SIG-M5 (cell line): Measurements from ENCODE around the gene PRTN3.
"Not testable (repeated sequence)": the region's sequence is repeated elsewhere in the genome, so short reads cannot be mapped to it uniquely, and the experiment has no call there.

Experiments used
- DNase-seq: peaks from one replicate; lab custom pipeline; 2025; lab: John Stamatoyannopoulos, UW

The PRTN3 gene

DNA sequence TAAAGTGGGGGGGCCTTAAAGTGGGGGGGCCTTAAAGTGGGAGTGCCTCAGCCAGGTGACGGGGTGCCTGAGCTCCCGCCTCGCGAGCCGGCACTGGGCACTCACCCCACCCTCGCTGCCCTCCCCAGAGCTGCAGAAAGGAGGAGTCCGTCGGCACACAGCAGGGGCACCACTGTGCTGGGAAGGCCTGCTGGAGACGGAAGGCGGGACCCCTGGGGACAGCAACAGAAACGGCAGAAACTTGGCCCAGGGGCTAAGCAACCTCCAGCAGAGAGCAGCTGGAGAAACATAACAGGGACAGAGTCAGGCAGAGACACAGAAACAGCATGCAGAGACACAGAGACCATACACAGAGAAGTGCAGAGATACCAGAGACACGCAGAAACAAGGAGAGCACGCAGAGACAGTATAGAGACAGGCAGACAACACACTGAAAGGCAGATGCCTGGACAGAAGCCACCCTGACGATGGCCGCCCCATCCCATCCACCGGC is 26.5 kb downstream of the PRTN3 start:
- DNase-seq, result no peak

DNA sequence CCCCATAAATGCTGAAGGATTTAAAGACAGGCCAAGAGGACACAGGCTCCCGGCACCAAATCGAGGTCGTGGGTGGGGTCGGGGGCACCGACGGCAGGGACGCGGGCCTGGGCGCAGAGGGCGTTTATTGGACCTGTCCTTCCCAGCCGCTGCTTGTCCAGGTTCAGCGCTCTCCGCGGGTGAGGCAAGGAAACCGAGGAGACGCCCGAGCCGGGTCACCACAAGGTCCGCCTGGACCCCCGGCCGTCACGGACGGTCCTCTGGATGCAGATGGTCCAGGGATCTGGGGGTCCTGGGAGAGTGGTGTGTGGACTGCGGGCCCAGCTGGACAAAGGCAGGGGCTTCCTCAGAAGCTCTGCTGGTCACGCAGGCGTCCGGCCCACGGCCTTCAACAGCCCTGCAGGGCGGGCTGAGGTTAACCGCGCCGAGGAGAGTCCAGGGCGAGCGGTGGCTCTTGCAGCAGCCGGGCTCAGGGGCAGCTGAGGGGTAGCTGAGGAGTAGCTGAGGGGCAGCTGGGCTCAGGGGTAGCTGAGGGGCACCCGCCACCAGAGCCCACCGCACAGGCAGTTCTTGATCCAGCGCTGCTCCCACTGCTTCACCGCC is 27.2 kb downstream of the PRTN3 start:
- DNase-seq, result no peak

DNA sequence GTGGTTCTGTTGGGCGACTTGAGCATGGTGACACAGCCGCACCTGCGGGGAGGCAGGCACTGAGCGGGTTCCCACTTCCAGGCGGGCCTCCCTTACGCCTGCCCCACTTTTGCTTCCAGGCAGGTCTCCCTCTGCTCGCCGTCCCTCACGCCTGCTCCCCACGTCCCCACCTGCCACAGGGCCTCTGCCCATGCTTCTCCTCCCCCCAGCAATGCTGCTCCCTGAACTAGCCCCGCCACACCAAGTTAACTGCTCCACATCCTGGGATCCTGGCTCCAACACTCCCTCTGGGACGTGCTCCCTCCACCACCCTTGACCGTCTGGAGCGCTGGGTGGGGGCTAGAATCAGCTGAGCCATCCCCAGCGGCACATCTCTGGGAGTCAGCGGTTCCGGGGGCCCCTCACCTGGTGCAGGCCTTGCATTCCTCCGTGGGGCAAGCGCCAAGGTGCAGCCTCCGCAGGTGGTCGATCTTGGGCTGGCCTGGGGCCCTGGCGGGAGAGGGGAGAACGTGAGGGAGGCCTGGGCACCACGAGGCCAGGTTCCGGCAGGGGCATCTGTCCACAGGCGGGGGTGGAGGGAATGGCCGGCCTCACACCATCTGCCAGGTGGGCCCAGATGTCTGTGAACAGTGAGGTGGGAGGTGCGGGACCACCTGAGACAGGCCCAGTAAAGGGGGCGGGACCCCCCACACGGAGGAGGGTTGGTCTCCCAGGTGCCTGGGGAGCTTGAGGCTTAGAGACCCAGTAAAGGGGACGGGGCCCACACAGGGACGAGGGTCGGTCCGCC is 27.9 kb downstream of the PRTN3 start:
- DNase-seq, result no peak

DNA sequence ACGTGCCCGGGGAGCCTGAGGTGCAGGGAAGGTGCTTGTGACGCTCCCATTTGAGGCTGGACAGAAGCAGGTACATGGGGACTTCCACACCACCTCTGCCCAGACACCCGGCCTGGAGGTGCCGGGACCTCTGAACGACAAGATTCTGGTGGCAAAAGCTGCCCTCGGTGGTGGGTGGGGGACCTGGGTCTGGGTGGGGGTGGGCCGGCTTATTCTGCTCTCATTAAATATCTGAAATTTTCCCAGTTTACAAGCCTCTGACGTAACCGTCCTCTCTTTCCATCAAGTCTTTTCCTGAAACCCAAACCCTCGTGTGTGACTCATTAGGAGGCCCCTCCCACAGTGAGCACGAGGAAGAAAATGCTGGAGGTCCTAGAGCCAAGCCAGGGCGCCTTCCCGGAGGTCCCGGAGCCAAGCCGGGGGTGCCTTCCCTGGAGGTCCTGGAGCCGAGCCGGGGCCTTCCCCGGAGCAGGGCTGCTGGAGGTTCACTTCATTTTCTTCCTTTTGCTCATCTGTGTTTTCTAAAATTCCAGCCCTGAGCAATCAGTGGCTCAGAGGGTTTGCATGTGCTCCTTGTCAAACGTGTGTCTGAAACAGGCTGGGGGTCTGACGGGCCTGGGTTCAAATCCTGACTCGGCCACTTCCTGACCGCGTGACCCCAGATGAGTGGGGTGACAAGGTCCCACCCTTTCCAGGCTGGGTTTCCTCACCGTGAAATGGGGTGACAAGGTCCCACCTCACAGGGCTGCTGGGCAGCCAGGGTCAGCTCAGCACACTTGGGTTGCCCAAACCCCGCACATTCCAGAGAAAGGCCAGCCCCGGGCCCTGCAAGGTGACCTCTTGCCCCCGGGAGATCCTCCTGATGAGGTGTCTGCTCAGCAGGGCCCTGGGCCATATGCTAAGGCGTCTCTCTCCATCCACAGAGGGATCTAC is 28.7 kb downstream of the PRTN3 start:
- DNase-seq, result no peak

- no peak for DNase-seq
Observed at GRCh38 chr19:870314-870713, 29.5 kb downstream of the PRTN3 start.

DNA sequence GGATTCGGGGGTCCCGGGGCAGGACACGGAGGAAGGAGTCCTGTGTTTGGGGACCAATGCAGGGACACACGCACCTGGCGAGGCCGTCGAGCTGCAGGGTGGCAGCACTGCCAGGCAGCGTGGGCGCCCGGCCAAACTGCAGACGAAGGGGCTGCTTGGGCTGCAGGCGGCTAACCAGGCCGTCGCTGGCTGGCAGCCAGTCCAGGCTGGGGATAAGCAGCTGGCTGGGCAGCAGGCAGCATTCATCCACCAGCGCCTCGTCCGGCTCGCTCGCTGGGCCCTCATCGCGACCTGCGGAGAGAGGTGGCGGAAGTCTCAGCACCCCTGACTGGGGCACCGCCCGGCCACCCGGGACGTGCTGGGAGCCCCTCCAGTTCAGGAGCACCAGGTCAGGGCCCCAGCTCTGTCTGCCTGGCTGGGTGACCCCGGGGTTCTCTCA is 30.2 kb downstream of the PRTN3 start:
- no peak for DNase-seq

DNA sequence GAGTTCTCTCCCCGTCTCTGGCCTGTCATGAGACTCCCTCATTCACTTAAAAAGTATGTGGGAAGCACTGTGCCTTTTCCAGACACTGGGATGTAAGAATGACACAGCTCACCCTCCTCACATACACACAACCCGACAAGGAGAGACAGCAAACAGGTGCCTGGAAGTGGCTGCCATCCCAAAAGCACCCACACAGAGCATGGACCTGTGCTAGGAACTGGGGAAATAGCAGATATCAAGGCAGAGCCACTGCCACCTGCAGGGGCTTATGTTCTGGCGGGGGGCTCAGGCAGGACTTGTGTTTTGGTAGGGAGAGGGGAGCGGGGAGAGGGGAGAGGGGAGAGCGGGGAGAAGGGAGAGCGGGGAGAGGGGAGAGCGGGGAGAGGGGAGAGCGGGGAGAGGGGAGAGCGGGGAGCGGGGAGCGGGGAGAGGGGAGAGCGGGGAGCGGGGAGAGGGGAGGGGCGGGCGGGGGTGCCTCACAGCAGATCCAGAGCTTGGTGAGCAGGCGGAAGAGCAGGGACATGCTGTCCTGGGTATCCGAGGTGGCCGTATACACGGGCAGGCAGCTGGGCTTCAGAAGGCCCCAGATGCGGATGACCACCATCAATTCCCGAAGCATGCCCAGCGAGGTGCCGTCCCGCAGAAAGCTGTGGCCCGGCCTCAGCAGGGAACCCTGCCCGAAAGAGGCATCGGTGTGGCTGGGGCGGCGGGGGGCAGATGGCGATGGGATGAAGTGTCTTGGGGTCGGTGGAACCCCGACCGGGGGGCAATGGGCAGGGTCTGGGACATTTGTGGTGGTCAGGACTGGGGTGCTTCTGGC is 30.9 kb downstream of the PRTN3 start:
- no peak for DNase-seq

DNA sequence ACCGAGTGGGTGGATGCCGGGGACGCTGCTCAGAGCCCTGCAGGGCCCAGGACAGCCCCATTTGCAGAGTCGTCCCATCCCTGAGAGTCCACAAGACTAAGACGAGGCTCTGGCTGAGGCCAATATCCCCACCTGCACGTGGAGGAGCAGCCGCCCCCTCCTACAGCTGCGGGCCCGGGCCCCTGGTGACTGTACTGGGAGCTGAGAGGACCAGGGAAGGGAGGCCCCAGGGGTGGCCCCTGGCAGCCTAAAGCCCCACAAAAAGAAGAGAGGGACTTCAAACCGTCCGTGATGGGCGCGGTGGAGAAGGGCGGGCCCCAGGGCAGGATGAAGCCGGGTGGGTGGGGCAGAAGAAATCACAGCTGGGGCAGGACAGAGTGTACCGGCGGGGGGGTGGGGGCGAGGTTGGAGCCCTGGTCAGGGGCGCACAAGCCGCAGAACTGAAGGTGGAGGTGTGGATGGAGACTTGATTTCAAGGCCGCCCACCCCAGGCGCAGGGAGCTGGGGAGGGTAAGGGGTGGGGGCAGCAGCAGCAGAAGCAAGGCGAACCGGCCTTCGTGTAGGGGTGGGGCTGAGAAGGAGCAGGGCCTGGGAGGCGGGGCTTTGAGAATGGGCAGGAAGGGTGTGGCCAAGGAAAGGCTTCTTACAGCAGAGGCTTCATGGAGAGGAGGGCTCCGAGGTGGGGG is 31.6 kb downstream of the PRTN3 start:
- no peak for DNase-seq

- DNase-seq, result no peak
Observed at GRCh38 chr19:873084-873483, 32.3 kb downstream of the PRTN3 start.

DNA sequence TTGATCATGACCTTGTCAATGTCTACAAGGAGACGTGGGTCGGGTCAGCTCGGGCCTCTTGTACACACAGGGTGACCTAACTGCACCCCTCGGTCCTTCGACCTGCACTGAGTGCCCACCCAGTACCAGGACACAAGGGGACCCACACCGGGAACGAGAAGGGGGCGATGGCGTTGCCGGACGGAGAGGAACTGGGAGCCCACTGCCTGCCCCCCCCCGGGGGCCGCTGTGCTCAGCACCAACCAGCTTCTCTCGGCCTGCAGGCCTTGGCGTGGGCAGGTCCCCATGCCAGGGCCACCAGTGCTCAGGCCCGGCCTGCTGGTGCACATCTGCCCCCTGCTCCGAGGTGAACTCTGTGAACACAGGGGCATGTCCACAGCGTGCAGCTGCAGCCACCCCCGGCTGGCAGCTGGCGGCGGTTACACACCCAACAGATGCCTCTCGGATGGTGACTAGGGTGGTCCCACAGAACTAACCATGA is 32.8 kb downstream of the PRTN3 start:
- no peak for DNase-seq

GRCh38 chr19:875265-875879 is 34.6 kb downstream of the PRTN3 start:
- DNase-seq, result no peak

GRCh38 chr19:876089-876488 is 35.3 kb downstream of the PRTN3 start:
- no peak for DNase-seq

DNA sequence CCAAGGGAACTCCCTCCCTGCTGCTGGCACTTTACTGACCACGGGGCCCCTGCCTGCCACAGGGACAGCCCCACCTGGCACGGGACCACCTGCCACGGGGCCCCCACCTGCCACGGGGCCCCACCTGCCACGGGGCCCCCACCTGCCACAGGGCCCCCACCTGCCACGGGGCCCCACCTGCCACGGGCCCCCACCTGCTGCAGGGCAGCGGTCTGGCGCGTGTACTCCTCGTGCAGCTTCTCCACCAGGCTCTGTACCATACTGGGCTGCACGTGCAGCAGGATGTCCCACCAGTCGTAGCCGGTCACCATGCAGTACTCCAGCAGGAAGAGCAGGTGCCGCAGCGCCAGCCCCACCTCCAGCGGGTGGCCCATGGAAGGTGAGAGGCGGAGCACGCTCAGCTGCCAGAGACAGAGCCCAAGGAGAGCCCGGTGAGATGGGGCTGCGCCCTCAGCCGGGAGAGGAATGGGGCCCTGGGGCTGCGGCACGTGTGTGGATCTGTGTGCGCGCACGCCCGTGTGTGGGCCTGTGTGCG is 36.0 kb downstream of the PRTN3 start:
- DNase-seq, result no peak

DNA sequence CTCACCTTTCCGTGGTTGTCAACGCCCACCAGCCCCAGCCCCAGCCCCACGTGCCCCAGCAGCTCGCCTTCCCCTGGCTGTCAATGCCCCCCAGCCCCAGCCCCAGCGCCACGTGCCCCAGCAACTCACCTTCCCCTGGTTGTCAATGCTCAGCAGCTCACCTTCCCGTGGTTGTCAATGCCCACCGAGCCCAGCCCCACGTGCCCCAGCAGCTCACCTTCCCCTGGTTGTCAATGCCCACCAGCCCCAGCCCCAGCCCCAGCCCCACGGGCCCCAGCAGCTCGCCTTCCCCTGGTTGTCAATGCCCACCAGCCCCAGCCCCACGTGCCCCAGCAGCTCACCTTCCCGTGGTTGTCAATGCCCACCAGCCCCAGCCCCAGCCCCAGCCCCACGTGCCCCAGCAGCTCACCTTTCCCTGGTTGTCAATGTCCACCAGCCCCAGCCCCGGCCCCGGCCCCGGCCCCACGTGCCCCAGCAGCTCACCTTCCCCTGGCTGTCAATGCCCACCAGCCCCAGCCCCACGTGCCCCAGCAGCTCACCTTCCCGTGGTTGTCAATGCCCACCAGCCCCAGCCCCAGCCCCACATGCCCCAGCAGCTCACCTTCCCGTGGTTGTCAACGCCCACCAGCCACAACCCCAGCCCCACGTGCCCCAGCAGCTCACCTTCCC is 37.3 kb downstream of the PRTN3 start:
- not testable (repeated sequence) for DNase-seq

GRCh38 chr19:878751-879561 is 38.2 kb downstream of the PRTN3 start:
- not testable (repeated sequence) for DNase-seq

- no peak for DNase-seq
Observed at GRCh38 chr19:879711-880438, 39.1 kb downstream of the PRTN3 start.

DNA sequence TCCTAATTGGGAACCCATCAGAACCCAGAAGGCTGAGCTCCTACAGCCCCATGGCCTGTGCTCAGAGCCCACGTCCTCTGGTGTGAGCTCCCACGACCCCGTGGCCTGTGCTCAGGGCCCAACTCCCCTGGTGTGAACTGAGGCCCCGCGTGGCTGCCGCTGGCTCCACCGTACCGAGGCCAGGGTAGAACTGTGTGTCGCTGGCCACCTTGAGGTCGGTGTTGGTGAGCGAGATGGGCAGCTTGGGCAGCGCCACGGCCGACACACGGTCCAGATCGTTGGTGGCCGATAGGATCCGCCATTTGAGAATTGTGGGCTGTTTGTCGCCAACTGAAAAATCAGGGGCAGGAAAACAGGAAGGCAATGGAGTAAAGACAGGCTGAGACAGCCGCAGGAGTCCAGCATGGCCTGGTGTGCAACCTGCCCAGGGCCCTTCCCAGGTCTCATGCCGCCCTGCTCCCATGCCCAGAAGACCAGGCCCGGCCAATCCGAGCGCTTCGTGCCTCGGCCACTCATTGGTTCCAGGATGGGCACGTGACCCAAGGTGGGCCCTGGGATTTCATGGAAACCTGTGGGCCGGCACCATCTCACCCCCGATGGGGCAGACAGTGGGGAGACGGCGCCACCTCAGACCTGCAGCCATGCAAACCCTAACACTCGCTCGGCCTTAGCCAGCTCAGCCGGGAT is 40.7 kb downstream of the PRTN3 start:
- DNase-seq, result no peak
